CD4-positive, CD25-positive, alpha-beta regulatory T cell (primary cell): ENCODE results near the gene GALK1. TPM values are rescaled to one million over a fixed set of nuclear protein-coding genes. Genes with fewer than 3 reads are reported as not detected.

Experiments
- ATAC-seq, 2 donors: fragments of 150-1000 bp; cut with Tn5 transposase; one replicate each; pipeline ENCODE4 v1.10.0; 2021; ENCODE audit warnings: low read depth in 2 of 2, moderate number of reproducible peaks in 2 of 2, moderate library complexity in 1 of 2
- DNase-seq, 3 donors: peaks; one replicate each; pipeline versions ENCODE4 v3.0.0 to v3.0.0-alpha.2; 2012 to 2022; ENCODE audit warnings: mixed read lengths in 1 of 3
- H3K27ac ChIP-seq: one replicate; pipeline ENCODE4 v1.7.0; 2013; ENCODE audit warnings: mild to moderate bottlenecking, low read length; ENCODE audit not compliant: insufficient read depth, poor library complexity, severe bottlenecking
- H3K27me3 ChIP-seq: one replicate; pipeline ENCODE4 v1.7.0; 2013; ENCODE audit warnings: low read length; ENCODE audit not compliant: control insufficient read depth, insufficient read depth
- H3K36me3 ChIP-seq: one replicate; pipeline ENCODE4 v1.7.0; 2013; ENCODE audit warnings: mild to moderate bottlenecking, low read length, moderate library complexity; ENCODE audit not compliant: control insufficient read depth, insufficient read depth
- H3K4me1 ChIP-seq: 2 replicates; pipeline ENCODE4 v1.7.0; 2013; ENCODE audit warnings: mild to moderate bottlenecking, low read length; ENCODE audit not compliant: insufficient read depth, control insufficient read depth, poor library complexity, severe bottlenecking
- H3K4me3 ChIP-seq: one replicate; pipeline ENCODE4 v1.7.0; 2013; ENCODE audit warnings: low read depth, mild to moderate bottlenecking, low read length, moderate library complexity
- H3K9me3 ChIP-seq, 2 experiments: 1 replicate in 1 of 2; 2 replicates in 1 of 2; pipeline ENCODE4 v1.7.0; 2013; ENCODE audit warnings: low read length in 2 of 2, mild to moderate bottlenecking in 1 of 2, moderate library complexity in 1 of 2; ENCODE audit not compliant: control insufficient read depth in 2 of 2
- H3K27ac Mint-ChIP-seq, 3 donors: one replicate each; pipeline ENCODE4 v1.8.0; 2020 to 2022; ENCODE audit warnings: mild to moderate bottlenecking in 3 of 3, mixed read lengths in 3 of 3, moderate library complexity in 2 of 3
- H3K27me3 Mint-ChIP-seq: one replicate; pipeline ENCODE4 v1.8.0; 2022; ENCODE audit warnings: mild to moderate bottlenecking, mixed read lengths
- H3K36me3 Mint-ChIP-seq: one replicate; pipeline ENCODE4 v1.8.0; 2020; ENCODE audit warnings: mixed read lengths
- H3K4me1 Mint-ChIP-seq, 4 donors: one replicate each; pipeline ENCODE4 v1.8.0; 2020 to 2022; ENCODE audit warnings: mixed read lengths in 4 of 4, mild to moderate bottlenecking in 1 of 4
- H3K4me3 Mint-ChIP-seq, 4 donors: one replicate each; pipeline ENCODE4 v1.8.0; 2020 to 2022; ENCODE audit warnings: mild to moderate bottlenecking in 4 of 4, mixed read lengths in 4 of 4, moderate library complexity in 3 of 4
- H3K9me3 Mint-ChIP-seq, 7 donors: one replicate each; pipeline ENCODE4 v1.8.0; 2020 to 2022; ENCODE audit warnings: mixed read lengths in 7 of 7, mild to moderate bottlenecking in 3 of 7, moderate library complexity in 2 of 7
- polyA plus RNA-seq, 4 donors: library from polyadenylated mRNA; unstranded; fragments of 300-500 nt; fragmentation: Illumina TruSeq; gene quantifications; one replicate each; pipeline ENCODE4 v1.2.3, GENCODE V29; 2021
- total RNA-seq: library from RNA; stranded (reverse); gene quantifications from one replicate; pipeline ENCODE4 v1.2.3, GENCODE V29; 2022

The GALK1 gene
- total and polyA plus RNA-seq, 5 donors from 2014 or later, result 9.1 to 24.3 (median 19.6) TPM

DNA sequence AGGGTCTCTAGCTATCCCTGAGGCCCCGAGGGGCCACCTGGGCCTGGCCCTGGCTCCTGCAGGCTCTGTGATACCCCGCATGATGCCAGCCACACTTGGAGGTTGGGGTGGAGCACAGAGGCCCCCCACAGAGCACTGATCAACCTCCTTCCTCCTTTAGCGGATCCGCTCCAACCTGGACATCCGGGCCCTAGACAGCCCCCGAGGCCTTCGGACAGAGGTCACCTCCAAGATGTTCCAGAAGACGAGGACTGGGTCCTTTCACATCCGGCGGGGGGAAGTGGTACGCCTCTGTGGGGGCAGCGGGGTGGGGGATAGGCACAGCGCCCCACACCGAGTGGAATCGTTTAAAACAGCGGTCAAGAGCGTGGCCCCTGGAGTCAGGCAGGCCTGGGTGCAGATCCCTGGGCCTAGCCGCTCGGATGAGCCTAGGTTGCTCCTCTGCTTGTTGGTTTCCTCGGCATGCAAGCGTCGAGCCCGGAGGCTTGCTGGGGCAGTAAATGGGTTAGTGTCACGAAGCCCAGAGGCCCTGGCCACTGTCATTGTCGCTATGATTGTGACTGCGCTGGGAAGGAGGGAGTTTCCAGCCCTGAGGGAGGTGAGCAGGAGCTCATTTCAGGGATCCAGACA lies 33.8 kb downstream of the GALK1 start:
- no peak for ATAC-seq

DNA sequence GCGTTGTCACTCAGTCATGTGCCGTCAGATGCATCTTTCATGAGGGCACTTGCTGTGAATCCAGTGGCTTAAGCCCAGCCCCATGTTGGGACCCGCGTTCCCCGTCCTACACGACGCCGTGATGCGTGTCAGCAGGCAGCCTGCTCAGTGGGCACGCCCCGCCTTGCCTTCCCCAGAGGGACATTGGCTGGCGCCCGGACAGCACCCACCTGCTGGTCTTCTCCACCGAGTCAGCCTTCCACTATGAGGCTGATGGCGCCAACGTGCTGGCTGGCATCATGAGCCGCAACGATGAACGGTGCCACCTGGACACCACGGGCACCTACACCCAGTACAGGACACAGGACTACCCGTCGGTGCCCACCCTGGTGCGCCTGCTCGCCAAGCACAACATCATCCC lies 34.9 kb downstream of the GALK1 start:
- Mint-ChIP-seq H3K27me3 (peaks cover 4% of the 10 kb centered on the region), H3K36me3 (no peaks in the 10 kb centered on the region), H3K27ac (no peak overlapping the region), H3K9me3 (no peaks in the 10 kb centered on the region), H3K4me3 (no peak overlapping the region), H3K4me1 (peaks cover 0 to 6% (median 3%) of the 10 kb centered on the region in 4 donors)
- Histone ChIP-seq H3K27me3 (no peaks in the 10 kb centered on the region), H3K4me3 (no peak overlapping the region), H3K36me3 (no peaks in the 10 kb centered on the region), H3K27ac (no peak overlapping the region), H3K4me1 (no peaks in the 10 kb centered on the region), H3K9me3 (no peaks in the 10 kb centered on the region)
- ATAC-seq (no peak), DNase-seq (no peak)

More for the DNA sequence above, 33.8 kb downstream of the GALK1 start:
- peaks cover 0 to 6% (median 3%) of the 10 kb centered on the region in 4 donors for H3K4me1 Mint-ChIP-seq
- no peak overlapping the region for H3K27ac Mint-ChIP-seq
- Histone ChIP-seq H3K36me3 (no peaks in the 10 kb centered on the region), H3K27ac (no peak overlapping the region), H3K9me3 (no peaks in the 10 kb centered on the region), H3K4me3 (no peak overlapping the region), H3K4me1 (no peaks in the 10 kb centered on the region), H3K27me3 (no peaks in the 10 kb centered on the region)
- H3K27me3 Mint-ChIP-seq, result peaks cover 4% of the 10 kb centered on the region
- H3K9me3 Mint-ChIP-seq, result no peaks in the 10 kb centered on the region
- no peaks in the 10 kb centered on the region for H3K36me3 Mint-ChIP-seq
- no peak for DNase-seq
- H3K4me3 Mint-ChIP-seq, result no peak overlapping the region

DNA sequence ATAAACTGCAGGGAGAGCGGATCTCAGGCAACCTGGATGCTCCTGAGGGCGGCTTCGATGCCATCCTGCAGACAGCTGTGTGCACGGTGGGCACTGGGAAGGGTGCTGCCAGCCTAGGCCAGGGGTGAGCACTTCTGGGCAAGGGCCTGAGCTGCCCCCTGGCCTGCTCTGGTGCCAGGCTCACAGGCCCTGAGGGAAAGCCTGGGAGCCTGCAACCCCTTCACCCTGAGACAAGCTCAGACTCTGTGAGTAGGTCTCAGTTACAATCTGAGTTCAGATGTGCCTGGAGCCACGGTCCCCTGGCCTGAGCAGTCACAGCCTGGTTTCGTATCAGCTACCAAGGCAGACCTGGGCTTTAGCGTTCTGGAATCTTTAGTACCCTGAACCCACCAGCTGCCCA lies 35.6 kb downstream of the GALK1 start:
- Mint-ChIP-seq H3K27me3 (peaks cover 8% of the 10 kb centered on the region), H3K4me3 (no peak overlapping the region), H3K4me1 (peaks cover 0 to 2% (median under 1%) of the 10 kb centered on the region in 4 donors), H3K36me3 (no peaks in the 10 kb centered on the region), H3K9me3 (no peaks in the 10 kb centered on the region), H3K27ac (no peak overlapping the region)
- Histone ChIP-seq H3K4me3 (no peak overlapping the region), H3K36me3 (no peaks in the 10 kb centered on the region), H3K4me1 (no peaks in the 10 kb centered on the region), H3K9me3 (no peaks in the 10 kb centered on the region), H3K27ac (no peak overlapping the region), H3K27me3 (no peaks in the 10 kb centered on the region)
- DNase-seq, result no peak
- ATAC-seq, result no peak

DNA sequence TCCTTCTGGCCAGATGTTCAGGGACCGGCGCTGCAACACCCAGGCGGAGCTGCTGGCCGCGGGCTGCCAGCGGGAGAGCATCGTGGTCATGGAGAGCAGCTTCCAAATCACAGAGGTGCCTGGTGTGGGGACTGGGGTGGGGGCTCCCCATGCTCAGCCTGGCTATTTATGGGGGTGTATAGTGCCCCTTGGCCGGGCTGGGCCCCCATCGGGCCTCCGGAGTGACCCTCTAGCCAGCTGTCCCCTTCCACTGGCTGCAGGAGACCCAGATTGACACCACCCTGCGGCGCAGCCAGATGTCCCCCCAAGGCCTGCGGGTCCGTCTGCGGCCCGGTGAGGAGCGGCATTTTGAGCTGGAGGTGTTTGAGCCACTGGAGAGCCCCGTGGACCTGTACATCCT lies 37.6 kb downstream of the GALK1 start:
- Histone ChIP-seq H3K27ac (no peak overlapping the region), H3K4me1 (no peaks in the 10 kb centered on the region), H3K27me3 (no peaks in the 10 kb centered on the region), H3K4me3 (no peak overlapping the region), H3K9me3 (no peaks in the 10 kb centered on the region), H3K36me3 (no peaks in the 10 kb centered on the region)
- DNase-seq (no peak), ATAC-seq (no peak)
- Mint-ChIP-seq H3K36me3 (no peaks in the 10 kb centered on the region), H3K4me1 (peaks cover 0 to 3% (median 0%) of the 10 kb centered on the region in 4 donors), H3K27ac (no peak overlapping the region), H3K9me3 (no peaks in the 10 kb centered on the region), H3K27me3 (peaks cover 8% of the 10 kb centered on the region), H3K4me3 (no peak overlapping the region)

DNA sequence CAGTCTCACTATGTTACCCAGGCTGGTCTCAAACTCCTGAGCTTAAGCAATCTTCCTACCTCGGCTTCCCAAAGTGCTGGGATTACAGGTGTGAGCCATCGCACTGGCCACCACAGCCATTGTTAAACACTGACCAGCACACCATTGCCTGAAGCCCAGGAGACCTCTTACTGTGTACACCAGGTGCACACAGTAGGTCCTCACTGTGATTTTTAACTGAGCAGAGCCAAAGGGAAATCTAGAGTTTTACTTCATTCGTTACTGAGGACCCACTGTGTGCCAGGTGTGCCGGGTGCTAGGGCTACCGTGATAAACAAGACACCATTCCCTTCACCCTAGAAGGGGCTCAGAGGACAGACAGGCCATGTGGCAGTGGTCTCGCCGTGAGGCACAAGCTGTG lies 39.5 kb downstream of the GALK1 start:
- H3K4me1 Mint-ChIP-seq, result peaks cover 0 to 5% (median 2%) of the 10 kb centered on the region in 4 donors
- Histone ChIP-seq H3K27me3 (no peaks in the 10 kb centered on the region), H3K9me3 (no peaks in the 10 kb centered on the region), H3K4me3 (no peak overlapping the region), H3K36me3 (no peaks in the 10 kb centered on the region), H3K4me1 (peaks cover 12% of the 10 kb centered on the region), H3K27ac (no peak overlapping the region)
- no peaks in the 10 kb centered on the region for H3K36me3 Mint-ChIP-seq
- no peaks in the 10 kb centered on the region for H3K9me3 Mint-ChIP-seq
- no peak for DNase-seq
- no peak for ATAC-seq
- H3K27ac Mint-ChIP-seq, result peak overlapping the region in 1 of 3 donors; percentile 14
- no peak overlapping the region for H3K4me3 Mint-ChIP-seq
- peaks cover 4% of the 10 kb centered on the region for H3K27me3 Mint-ChIP-seq

DNA sequence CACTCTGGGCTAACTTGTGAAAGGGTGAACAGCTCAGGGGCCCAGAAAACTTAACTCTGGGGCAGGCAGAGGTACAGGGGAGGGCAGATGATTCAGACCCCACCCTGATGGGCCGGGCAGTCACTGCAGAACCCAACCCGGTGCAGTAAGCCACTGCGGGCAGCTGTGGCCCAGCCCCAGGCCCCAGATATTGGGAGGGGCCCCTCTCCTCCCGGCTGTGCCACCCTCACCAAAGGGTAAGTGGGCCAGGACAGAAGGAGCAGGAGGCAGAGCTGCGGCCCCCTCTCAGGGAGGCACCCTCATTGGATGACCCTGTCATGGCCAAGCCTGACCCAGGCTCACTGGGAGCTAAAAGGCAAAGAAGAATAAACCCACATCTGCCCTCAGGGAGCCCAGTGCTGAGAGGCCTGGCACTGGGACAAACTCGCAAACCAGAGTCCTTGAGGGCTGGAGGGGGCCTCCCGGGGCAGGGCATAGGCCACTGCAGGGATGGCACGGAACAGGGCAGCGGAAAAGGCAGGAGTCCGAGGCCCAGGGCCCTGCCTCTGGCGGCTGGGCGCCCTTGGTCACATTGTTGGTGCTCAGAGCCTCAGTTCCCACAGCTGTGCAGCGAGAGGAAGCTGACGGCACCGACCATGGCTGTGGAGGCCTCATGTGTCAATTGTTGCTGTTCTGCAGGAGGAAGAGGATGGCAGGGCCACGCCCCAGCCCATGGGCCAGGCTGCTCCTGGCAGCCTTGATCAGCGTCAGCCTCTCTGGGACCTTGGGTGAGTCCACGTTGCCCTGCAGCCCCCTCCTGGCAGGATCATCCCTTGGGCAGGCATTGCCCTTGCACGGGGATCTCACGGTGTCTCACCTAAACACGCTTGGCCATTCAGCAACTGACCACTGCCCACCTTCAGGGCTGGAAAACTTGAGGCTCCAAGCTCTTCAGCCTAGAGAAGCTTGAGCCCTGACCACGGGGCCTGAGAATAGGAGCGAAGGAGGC lies 40.7 kb downstream of the GALK1 start:
- Mint-ChIP-seq H3K9me3 (no peaks in the 10 kb centered on the region), H3K4me3 (no peak overlapping the region), H3K36me3 (no peaks in the 10 kb centered on the region), H3K4me1 (peaks cover 0 to 9% (median 6%) of the 10 kb centered on the region in 4 donors), H3K27ac (peak overlapping the region in 1 of 3 donors; percentile 52), H3K27me3 (peaks cover 15% of the 10 kb centered on the region)
- Histone ChIP-seq H3K4me3 (no peak overlapping the region), H3K4me1 (peaks cover 13% of the 10 kb centered on the region), H3K36me3 (no peaks in the 10 kb centered on the region), H3K27me3 (no peaks in the 10 kb centered on the region), H3K9me3 (no peaks in the 10 kb centered on the region), H3K27ac (no peak overlapping the region)
- no peak for DNase-seq
- no peak for ATAC-seq

DNA sequence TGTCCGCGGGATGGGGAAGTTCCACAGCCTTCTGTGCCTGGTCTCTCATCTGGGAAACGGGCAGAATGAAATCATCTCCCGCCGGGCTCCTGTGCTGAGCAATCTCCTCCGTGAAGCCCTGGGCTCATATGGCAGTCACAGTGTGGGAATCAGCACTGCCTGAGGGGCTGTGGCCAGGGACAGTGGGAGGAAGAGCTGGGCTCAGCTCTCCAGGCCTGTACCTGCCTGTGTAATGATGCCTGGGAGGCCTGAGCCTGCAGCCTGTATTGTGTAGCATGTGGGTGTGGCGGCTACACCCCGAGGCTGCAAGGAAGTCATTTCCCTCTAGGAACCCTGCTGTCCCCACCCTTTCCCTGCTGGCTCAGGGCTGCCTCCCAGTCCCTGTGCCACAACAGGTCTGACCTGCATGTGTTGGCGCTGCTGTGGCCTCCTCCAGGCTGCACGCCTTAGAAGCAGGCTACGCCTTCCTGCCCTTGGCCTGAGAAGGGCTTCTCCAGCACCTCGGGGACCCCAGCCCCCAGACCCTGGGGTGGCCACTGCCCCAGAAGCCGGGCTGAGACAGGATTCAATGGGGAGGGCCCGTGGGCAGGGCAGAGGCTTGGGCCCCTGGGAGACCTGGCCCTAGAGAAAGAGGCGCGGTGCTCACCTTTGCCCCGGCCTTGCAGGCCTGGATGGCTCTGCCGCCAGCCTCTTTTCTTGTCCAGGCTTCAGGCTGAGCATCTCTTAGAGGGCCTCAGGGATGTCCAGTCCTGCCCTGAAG lies 41.6 kb downstream of the GALK1 start:
- Histone ChIP-seq H3K27ac (no peak overlapping the region), H3K4me1 (peaks cover 13% of the 10 kb centered on the region), H3K9me3 (no peaks in the 10 kb centered on the region), H3K36me3 (no peaks in the 10 kb centered on the region), H3K27me3 (no peaks in the 10 kb centered on the region), H3K4me3 (no peak overlapping the region)
- Mint-ChIP-seq H3K4me3 (peak overlapping the region in 2 of 4 donors; percentile 21 to 47), H3K9me3 (no peaks in the 10 kb centered on the region), H3K27ac (no peak overlapping the region), H3K27me3 (peaks cover 24% of the 10 kb centered on the region), H3K4me1 (peaks cover 0 to 9% (median 6%) of the 10 kb centered on the region in 4 donors), H3K36me3 (no peaks in the 10 kb centered on the region)
- DNase-seq, result no peak
- ATAC-seq, result no peak
